Measurements from ENCODE around the gene SLC9A3.

SLC9A3 gene

GRCh38 chr5:443239-444151 is 80.8 kb downstream of the SLC9A3 start:
- no peak for TF ChIP-seq CTCF (IDR thresholded peaks at IDR 0.05; ENCODE audit: insufficient read depth, low read length, missing control alignments)
- ChIA-PET POLR2A (no interaction called here), CTCF (interaction anchor here (0.5 to 5.3 kb wide), 7 partner anchors 9 to 255 kb away, joined by 3 to 45 read pairs (median 3); no protein-coding TSS in a partner anchor)
- peak overlapping the region; percentile 99 for H3K4me3 ChIP-seq (ENCODE audit: low read depth, low read length)
- DNase-seq (ENCODE audit: low read depth, low spot score), result no peak

GRCh38 chr5:442335-443238 is 81.7 kb downstream of the SLC9A3 start, which contains the start of gene EXOC3:
Gene EXOC3 (plus strand): TSS chr5:443176. CDS start chr5:446206, 3,030 bp downstream.
- DNase-seq (ENCODE audit: low read depth, low spot score), result no peak
- POLR2A ChIA-PET, result no interaction called here
- CTCF ChIA-PET, result interaction anchor here (0.5 to 4.0 kb wide), 4 partner anchors 12 to 254 kb away, joined by 3 to 37 read pairs (median 3); no protein-coding TSS in a partner anchor
- peak within 1 kb of the TSS; percentile 99 for H3K4me3 ChIP-seq (ENCODE audit: low read depth, low read length)
- no peak for TF ChIP-seq CTCF (IDR thresholded peaks at IDR 0.05; ENCODE audit: insufficient read depth, low read length, missing control alignments)

GRCh38 chr5:441996-442334 is 82.3 kb downstream of the SLC9A3 start:
- peak overlapping the region; percentile 99 for H3K4me3 ChIP-seq (ENCODE audit: low read depth, low read length)
- no peak for DNase-seq (ENCODE audit: low read depth, low spot score)
- POLR2A ChIA-PET, result no interaction called here
- CTCF ChIA-PET, result interaction anchor here (1.0 to 4.0 kb wide), 3 partner anchors 11 to 254 kb away, joined by 3 to 37 read pairs (median 3); no protein-coding TSS in a partner anchor
- TF ChIP-seq CTCF (IDR thresholded peaks at IDR 0.05; ENCODE audit: insufficient read depth, low read length, missing control alignments), result no peak

GRCh38 chr5:440401-441201 is 83.6 kb downstream of the SLC9A3 start:
- ChIA-PET POLR2A (no interaction called here), CTCF (interaction anchor here (1.2 to 4.0 kb wide), 4 partner anchors 10 to 252 kb away, joined by 3 to 37 read pairs (median 5); no protein-coding TSS in a partner anchor)
- no peak overlapping the region for H3K4me3 ChIP-seq (ENCODE audit: low read depth, low read length)
- DNase-seq (ENCODE audit: low read depth, low spot score), result no peak
- TF ChIP-seq CTCF (IDR thresholded peaks at IDR 0.05; ENCODE audit: insufficient read depth, low read length, missing control alignments), result no peak

GRCh38 chr5:439636-440035 is 84.6 kb downstream of the SLC9A3 start:
- TF ChIP-seq CTCF (IDR thresholded peaks at IDR 0.05; ENCODE audit: insufficient read depth, low read length, missing control alignments), result no peak
- no peak for DNase-seq (ENCODE audit: low read depth, low spot score)
- no peak overlapping the region for H3K4me3 ChIP-seq (ENCODE audit: low read depth, low read length)
- ChIA-PET POLR2A (no interaction called here), CTCF (interaction anchor here (0.9 to 4.0 kb wide), 4 partner anchors 9 to 123 kb away, joined by 3 to 37 read pairs (median 6); no protein-coding TSS in a partner anchor)
